HEK293 (cell line): ENCODE measurements around the gene BLACAT1.
A peak's percentile ranks its signal among the peaks of the same experiment; 100 is the strongest.

ENCODE experiments used
- CTCF ChIA-PET: fragments of 350-600 bp; formaldehyde crosslinking; extraction: SDS; loops from one replicate; lab custom pipeline; 2021; ENCODE audit warnings: antibody characterized with exemption; lab: Yijun Ruan, JAX
- POLR2A ChIA-PET: fragments of 300-600 bp; formaldehyde crosslinking; extraction: SDS; loops from one replicate; lab custom pipeline; 2020; ENCODE audit warnings: antibody characterized with exemption, inconsistent platforms; lab: Yijun Ruan, JAX
- H3K27ac ChIP-seq: fragments of 200-500 bp; sonication (Bioruptor generic); 2 replicates; pipeline ENCODE4 v1.5.1; 2014; ENCODE audit warnings: low read depth, low read length, control low read depth, inconsistent platforms; ENCODE audit errors: extremely low read depth
- H3K36me3 ChIP-seq, 2 experiments: fragments of 200-500 bp in 1 of 2; sonication (Bioruptor generic) in 1 of 2; 1 replicate in 1 of 2; 2 replicates in 1 of 2; pipeline ENCODE4 v1.5.1; 2014 to 2017; ENCODE audit warnings: inconsistent platforms in 2 of 2, low read length in 2 of 2; ENCODE audit not compliant: control insufficient read depth in 2 of 2, insufficient read depth in 1 of 2
- H3K4me1 ChIP-seq: fragments of 200-500 bp; sonication (Bioruptor generic); 2 replicates; pipeline ENCODE4 v1.5.1; 2014; ENCODE audit warnings: mild to moderate bottlenecking, low read length, inconsistent platforms; ENCODE audit not compliant: control insufficient read depth, insufficient read depth
- H3K4me3 ChIP-seq: 2 replicates; pipeline ENCODE4 v1.5.1; 2011; ENCODE audit warnings: low read depth, mild to moderate bottlenecking, control low read depth, low read length, moderate library complexity
- H3K9me3 ChIP-seq: fragments of 200-500 bp; sonication (Bioruptor generic); 2 replicates; pipeline ENCODE4 v1.5.1; 2014; ENCODE audit warnings: low read depth, low read length, inconsistent platforms; ENCODE audit not compliant: control insufficient read depth, insufficient read depth
- HOXD13 ChIP-seq: sonication (generic); formaldehyde crosslinking; IDR thresholded peaks from 2 replicates; pipeline ENCODE4 v1.8.0; 2022; ENCODE audit warnings: missing genetic modification reagents, borderline replicate concordance
- MEIS1 ChIP-seq: sonication (generic); formaldehyde crosslinking; IDR thresholded peaks from 2 replicates; pipeline ENCODE4 v1.8.1; 2022; ENCODE audit warnings: missing genetic modification reagents, mild to moderate bottlenecking, borderline replicate concordance
- OVOL3 ChIP-seq: fragments of 450-650 bp; formaldehyde crosslinking; IDR thresholded peaks from 2 replicates; pipeline ENCODE4 v1.5.1; 2016; ENCODE audit warnings: missing biosample characterization, missing genetic modification characterization
- RBAK ChIP-seq: fragments of 450-650 bp; formaldehyde crosslinking; IDR thresholded peaks from 2 replicates; pipeline ENCODE4 v1.5.1; 2016; ENCODE audit warnings: missing biosample characterization, missing genetic modification characterization
- SCRT1 ChIP-seq: fragments of 450-650 bp; formaldehyde crosslinking; IDR thresholded peaks from 2 replicates; pipeline ENCODE4 v1.5.1; 2016; ENCODE audit warnings: missing biosample characterization, missing genetic modification characterization, borderline replicate concordance
- SP3 ChIP-seq: fragments of 450-650 bp; formaldehyde crosslinking; IDR thresholded peaks from 2 replicates; pipeline ENCODE4 v1.5.1; 2016; ENCODE audit warnings: missing biosample characterization, missing genetic modification characterization
- WT1 ChIP-seq: fragments of 450-650 bp; formaldehyde crosslinking; IDR thresholded peaks from 2 replicates; pipeline ENCODE4 v1.5.1; 2016; ENCODE audit warnings: missing biosample characterization, missing genetic modification characterization
- ZBTB17 ChIP-seq: fragments of 450-650 bp; formaldehyde crosslinking; IDR thresholded peaks from 2 replicates; pipeline ENCODE4 v1.5.1; 2016; ENCODE audit warnings: missing biosample characterization, missing genetic modification characterization
- ZFHX2 ChIP-seq: fragments of 450-650 bp; formaldehyde crosslinking; conservative IDR thresholded peaks from 2 replicates; pipeline ENCODE4 v1.5.1; 2016; ENCODE audit warnings: missing biosample characterization, missing genetic modification characterization
- ZNF133 ChIP-seq: fragments of 450-650 bp; formaldehyde crosslinking; IDR thresholded peaks from 2 replicates; pipeline ENCODE4 v1.5.1; 2016; ENCODE audit warnings: missing biosample characterization, missing genetic modification characterization
- ZNF211 ChIP-seq: fragments of 450-650 bp; formaldehyde crosslinking; IDR thresholded peaks from 2 replicates; pipeline ENCODE4 v1.5.1; 2016; ENCODE audit warnings: low read depth, missing biosample characterization, missing genetic modification characterization
- ZNF221 ChIP-seq: fragments of 450-650 bp; formaldehyde crosslinking; IDR thresholded peaks from 2 replicates; pipeline ENCODE4 v1.5.1; 2017; ENCODE audit warnings: missing biosample characterization, missing genetic modification characterization, borderline replicate concordance
- ZNF274 ChIP-seq, 2 experiments: fragments of 200-500 bp in 1 of 2; fragments of 450-650 bp in 1 of 2; sonication (Bioruptor generic) in 1 of 2; formaldehyde crosslinking in 1 of 2; IDR thresholded peaks; 2 replicates each; pipeline versions ENCODE4 v1.5.1 to v1.6.1; 2014 to 2016; ENCODE audit warnings: borderline replicate concordance in 1 of 2, inconsistent platforms in 1 of 2, low read length in 1 of 2, missing biosample characterization in 1 of 2, missing genetic modification characterization in 1 of 2
- ZNF335 ChIP-seq: fragments of 450-650 bp; formaldehyde crosslinking; conservative IDR thresholded peaks from 2 replicates; pipeline ENCODE4 v1.5.1; 2016; ENCODE audit warnings: missing biosample characterization, missing genetic modification characterization
- ZNF366 ChIP-seq: fragments of 450-650 bp; formaldehyde crosslinking; conservative IDR thresholded peaks from 2 replicates; pipeline ENCODE4 v1.5.1; 2016; ENCODE audit warnings: missing biosample characterization, missing genetic modification characterization
- ZNF404 ChIP-seq: fragments of 450-650 bp; formaldehyde crosslinking; IDR thresholded peaks from 2 replicates; pipeline ENCODE4 v1.5.1; 2017; ENCODE audit warnings: missing biosample characterization, missing genetic modification characterization
- ZNF558 ChIP-seq: fragments of 450-650 bp; formaldehyde crosslinking; IDR thresholded peaks from 2 replicates; pipeline ENCODE4 v1.5.1; 2016; ENCODE audit warnings: missing biosample characterization, missing genetic modification characterization
- ZNF658 ChIP-seq: fragments of 450-650 bp; formaldehyde crosslinking; IDR thresholded peaks from 2 replicates; pipeline ENCODE4; 2016; ENCODE audit warnings: missing biosample characterization, missing genetic modification characterization
- ZNF664 ChIP-seq: fragments of 450-650 bp; formaldehyde crosslinking; IDR thresholded peaks from 2 replicates; pipeline ENCODE4 v1.5.1; 2016; ENCODE audit warnings: missing biosample characterization, missing genetic modification characterization
- ZSCAN16 ChIP-seq: fragments of 450-650 bp; formaldehyde crosslinking; IDR thresholded peaks from 2 replicates; pipeline ENCODE4 v1.5.1; 2016; ENCODE audit warnings: missing biosample characterization, missing genetic modification characterization
- TF ChIP-seq, protein P1 (sequence below): fragments of 450-650 bp; formaldehyde crosslinking; IDR thresholded peaks from 2 replicates; pipeline ENCODE4 v1.5.1; 2016; ENCODE audit warnings: missing biosample characterization, missing genetic modification characterization
- TF ChIP-seq, protein P2 (sequence below): fragments of 450-650 bp; formaldehyde crosslinking; IDR thresholded peaks from 2 replicates; pipeline ENCODE4 v1.5.1; 2016; ENCODE audit warnings: missing biosample characterization, missing genetic modification characterization
- TF ChIP-seq, protein P3 (sequence below): fragments of 450-650 bp; formaldehyde crosslinking; IDR thresholded peaks from 2 replicates; pipeline ENCODE4 v1.5.1; 2016; ENCODE audit warnings: missing biosample characterization, missing genetic modification characterization
- TF ChIP-seq, protein P4 (sequence below): fragments of 450-650 bp; formaldehyde crosslinking; IDR thresholded peaks from 2 replicates; pipeline ENCODE4 v1.5.1; 2016; ENCODE audit warnings: missing biosample characterization, missing genetic modification characterization

The BLACAT1 gene

DNA sequence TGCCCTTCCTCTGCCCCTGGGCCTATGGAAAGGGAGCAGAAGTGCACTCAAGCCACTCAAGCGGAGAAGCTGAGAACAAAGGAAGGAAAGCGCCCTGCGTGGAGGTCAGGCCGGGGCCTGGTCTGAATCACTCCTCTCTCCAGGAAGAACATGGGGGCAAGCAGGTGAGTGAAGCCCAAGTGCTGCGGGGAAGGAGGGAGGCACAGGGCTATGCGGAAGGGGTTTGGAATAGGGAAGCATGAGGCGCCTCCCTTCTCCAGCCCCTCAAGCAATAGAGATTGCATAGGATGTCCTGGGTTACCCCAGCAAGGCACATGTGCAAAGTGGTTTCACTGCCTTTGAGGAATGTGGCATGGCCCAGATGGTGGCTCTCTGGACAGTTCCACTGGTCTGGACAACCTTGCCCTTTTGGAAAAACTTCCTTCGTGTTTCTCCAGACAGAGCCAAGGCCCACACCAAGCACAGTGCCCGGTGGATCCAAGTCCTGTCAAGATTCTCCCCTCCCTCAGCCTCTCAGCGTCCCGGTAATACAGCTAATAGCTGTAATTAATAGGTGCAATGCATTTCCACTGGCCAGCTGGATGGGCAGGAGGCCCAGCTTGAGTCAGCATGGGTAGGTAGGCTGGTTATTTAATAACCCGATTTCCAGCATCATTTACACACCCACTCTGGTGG is 13.7 kb downstream of the BLACAT1 start:
- POLR2A ChIA-PET, result no interaction called here

GRCh38 chr1:205441716-205442050 is 14.2 kb downstream of the BLACAT1 start:
- TF ChIP-seq ZNF664, result peak; percentile 20; the same call in 1 of the 2 replicates
- no peak for TF ChIP-seq ZNF133 (tag by site-specific recombination)
- Histone ChIP-seq H3K9me3 (no peaks in the 10 kb centered on the region), H3K4me1 (peaks cover 3% of the 10 kb centered on the region; the same call in 1 of the 2 replicates), H3K4me3 (no peak overlapping the region), H3K36me3 (no peaks in the 10 kb centered on the region), H3K27ac (no peak overlapping the region)
- CTCF ChIA-PET, result interaction anchor here (0.6 to 4.3 kb wide), 10 partner anchors 8 to 750 kb away, joined by 3 to 48 read pairs (median 4); no protein-coding TSS in a partner anchor
- POLR2A ChIA-PET, result interaction anchor here (0.8 to 1.8 kb wide), 2 partner anchors 8 to 11 kb away, joined by 3 to 10 read pairs; no protein-coding TSS in a partner anchor

More for the DNA sequence above, 13.7 kb downstream of the BLACAT1 start:
- CTCF ChIA-PET, result interaction anchor here (0.6 to 4.3 kb wide), 5 partner anchors 11 to 751 kb away, joined by 3 to 32 read pairs (median 4); no protein-coding TSS in a partner anchor
- no peaks in the 10 kb centered on the region for H3K36me3 ChIP-seq
- H3K4me1 ChIP-seq, result peaks cover 3% of the 10 kb centered on the region; the same call in 1 of the 2 replicates
- no peaks in the 10 kb centered on the region for H3K9me3 ChIP-seq
- no peak for TF ChIP-seq ZNF404 (tag by site-specific recombination)
- TF ChIP-seq, protein P1, sequence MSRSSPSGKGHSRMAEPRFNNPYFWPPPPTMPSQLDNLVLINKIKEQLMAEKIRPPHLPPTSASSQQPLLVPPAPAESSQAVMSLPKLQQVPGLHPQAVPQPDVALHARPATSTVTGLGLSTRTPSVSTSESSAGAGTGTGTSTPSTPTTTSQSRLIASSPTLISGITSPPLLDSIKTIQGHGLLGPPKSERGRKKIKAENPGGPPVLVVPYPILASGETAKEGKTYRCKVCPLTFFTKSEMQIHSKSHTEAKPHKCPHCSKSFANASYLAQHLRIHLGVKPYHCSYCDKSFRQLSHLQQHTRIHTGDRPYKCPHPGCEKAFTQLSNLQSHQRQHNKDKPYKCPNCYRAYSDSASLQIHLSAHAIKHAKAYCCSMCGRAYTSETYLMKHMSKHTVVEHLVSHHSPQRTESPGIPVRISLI (tag by site-specific recombination), result no peak
- TF ChIP-seq ZNF221 (tag by site-specific recombination), result no peak
- no peak for TF ChIP-seq MEIS1 (CRISPR knock-in tag)
- TF ChIP-seq, protein P2, sequence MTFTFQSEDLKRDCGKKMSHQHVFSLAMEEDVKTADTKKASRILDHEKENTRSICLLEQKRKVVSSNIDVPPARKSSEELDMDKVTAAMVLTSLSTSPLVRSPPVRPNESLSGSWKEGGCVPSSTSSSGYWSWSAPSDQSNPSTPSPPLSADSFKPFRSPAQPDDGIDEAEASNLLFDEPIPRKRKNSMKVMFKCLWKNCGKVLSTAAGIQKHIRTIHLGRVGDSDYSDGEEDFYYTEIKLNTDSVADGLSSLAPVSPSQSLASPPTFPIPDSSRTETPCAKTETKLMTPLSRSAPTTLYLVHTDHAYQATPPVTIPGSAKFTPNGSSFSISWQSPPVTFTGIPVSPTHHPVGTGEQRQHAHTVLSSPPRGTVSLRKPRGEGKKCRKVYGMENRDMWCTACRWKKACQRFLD (tag by site-specific recombination), result no peak
- no peak for TF ChIP-seq SCRT1 (tag by site-specific recombination)
- TF ChIP-seq ZNF274 (IDR thresholded peaks at IDR 0.05; ENCODE audit: low read length), result no peak
- TF ChIP-seq ZNF274 (tag by site-specific recombination; IDR thresholded peaks at IDR 0.05; ENCODE audit: borderline replicate concordance), result no peak
- no peak for TF ChIP-seq ZBTB17 (tag by site-specific recombination)
- TF ChIP-seq HOXD13 (CRISPR knock-in tag), result no peak
- no peak for TF ChIP-seq ZNF658 (tag by site-specific recombination)
- no peak for TF ChIP-seq ZNF366 (tag by site-specific recombination)
- TF ChIP-seq, all 188 proteins: peak for 0
- H3K27ac ChIP-seq, result no peak overlapping the region
- H3K4me3 ChIP-seq, result no peak overlapping the region

DNA sequence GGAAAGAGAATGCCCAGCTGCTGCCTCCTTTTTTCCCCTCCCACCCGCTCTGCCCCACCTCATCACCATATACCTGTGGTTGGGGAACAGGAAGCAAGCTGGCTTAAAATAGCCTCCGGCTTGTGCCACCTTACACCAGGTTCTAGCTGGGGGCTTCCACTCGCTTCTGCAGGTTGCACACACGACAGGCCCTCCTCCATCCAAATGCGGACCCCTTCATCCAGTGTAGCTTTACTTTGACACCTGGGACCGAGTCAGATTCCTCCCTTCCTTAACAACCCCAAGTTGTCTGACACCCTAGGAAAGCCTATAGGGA is 14.6 kb downstream of the BLACAT1 start:
- no peaks in the 10 kb centered on the region for H3K36me3 ChIP-seq
- H3K4me3 ChIP-seq, result no peak overlapping the region
- H3K27ac ChIP-seq, result no peak overlapping the region
- no peaks in the 10 kb centered on the region for H3K9me3 ChIP-seq
- ChIA-PET POLR2A (interaction anchor here (0.8 to 1.8 kb wide), 2 partner anchors 8 to 10 kb away, joined by 3 to 10 read pairs; no protein-coding TSS in a partner anchor), CTCF (interaction anchor here (0.6 to 4.3 kb wide), 9 partner anchors 8 to 87 kb away, joined by 3 to 48 read pairs (median 5); no protein-coding TSS in a partner anchor)
- peaks cover 3% of the 10 kb centered on the region; the same call in 1 of the 2 replicates for H3K4me1 ChIP-seq
- 0 out of 2 replicates have a peak, but pooled peaks have one; percentile 9 for TF ChIP-seq ZNF366 (tag by site-specific recombination)
- TF ChIP-seq, protein P3, sequence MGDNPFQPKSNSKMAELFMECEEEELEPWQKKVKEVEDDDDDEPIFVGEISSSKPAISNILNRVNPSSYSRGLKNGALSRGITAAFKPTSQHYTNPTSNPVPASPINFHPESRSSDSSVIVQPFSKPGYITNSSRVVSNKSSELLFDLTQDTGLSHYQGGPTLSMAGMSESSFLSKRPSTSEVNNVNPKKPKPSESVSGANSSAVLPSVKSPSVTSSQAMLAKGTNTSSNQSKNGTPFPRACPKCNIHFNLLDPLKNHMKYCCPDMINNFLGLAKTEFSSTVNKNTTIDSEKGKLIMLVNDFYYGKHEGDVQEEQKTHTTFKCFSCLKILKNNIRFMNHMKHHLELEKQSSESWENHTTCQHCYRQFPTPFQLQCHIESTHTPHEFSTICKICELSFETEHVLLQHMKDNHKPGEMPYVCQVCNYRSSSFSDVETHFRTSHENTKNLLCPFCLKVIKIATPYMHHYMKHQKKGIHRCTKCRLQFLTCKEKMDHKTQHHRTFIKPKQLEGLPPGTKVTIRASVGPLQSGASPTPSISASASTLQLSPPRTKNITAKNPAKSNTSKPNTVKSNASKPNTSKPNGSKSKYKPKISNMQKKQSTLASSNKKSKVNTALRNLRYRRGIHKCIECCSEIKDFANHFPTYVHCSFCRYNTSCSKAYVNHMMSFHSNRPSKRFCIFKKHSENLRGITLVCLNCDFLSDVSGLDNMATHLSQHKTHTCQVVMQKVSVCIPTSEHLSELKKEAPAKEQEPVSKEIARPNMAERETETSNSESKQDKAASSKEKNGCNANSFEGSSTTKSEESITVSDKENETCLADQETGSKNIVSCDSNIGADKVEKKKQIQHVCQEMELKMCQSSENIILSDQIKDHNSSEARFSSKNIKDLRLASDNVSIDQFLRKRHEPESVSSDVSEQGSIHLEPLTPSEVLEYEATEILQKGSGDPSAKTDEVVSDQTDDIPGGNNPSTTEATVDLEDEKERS, result no peak
- no peak for TF ChIP-seq ZFHX2 (tag by site-specific recombination)
- TF ChIP-seq, protein P4, sequence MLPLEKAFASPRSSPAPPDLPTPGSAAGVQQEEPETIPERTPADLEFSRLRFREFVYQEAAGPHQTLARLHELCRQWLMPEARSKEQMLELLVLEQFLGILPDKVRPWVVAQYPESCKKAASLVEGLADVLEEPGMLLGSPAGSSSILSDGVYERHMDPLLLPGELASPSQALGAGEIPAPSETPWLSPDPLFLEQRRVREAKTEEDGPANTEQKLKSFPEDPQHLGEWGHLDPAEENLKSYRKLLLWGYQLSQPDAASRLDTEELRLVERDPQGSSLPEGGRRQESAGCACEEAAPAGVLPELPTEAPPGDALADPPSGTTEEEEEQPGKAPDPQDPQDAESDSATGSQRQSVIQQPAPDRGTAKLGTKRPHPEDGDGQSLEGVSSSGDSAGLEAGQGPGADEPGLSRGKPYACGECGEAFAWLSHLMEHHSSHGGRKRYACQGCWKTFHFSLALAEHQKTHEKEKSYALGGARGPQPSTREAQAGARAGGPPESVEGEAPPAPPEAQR, result no peak
- TF ChIP-seq WT1, result peak; percentile 82
- TF ChIP-seq RBAK (tag by site-specific recombination), result no peak
- no peak for TF ChIP-seq OVOL3 (tag by site-specific recombination)
- TF ChIP-seq ZNF558 (tag by site-specific recombination), result no peak
- peak; percentile 15 for TF ChIP-seq SP3 (tag by site-specific recombination)
- TF ChIP-seq ZNF335 (tag by site-specific recombination), result 0 out of 2 replicates have a peak, but pooled peaks have one; percentile 9
- no peak for TF ChIP-seq HOXD13 (CRISPR knock-in tag)
- TF ChIP-seq ZNF211 (tag by site-specific recombination), result no peak
- TF ChIP-seq ZSCAN16 (tag by site-specific recombination), result no peak
